ENCODE measurements around the gene CACNB2. TPM values are rescaled to one million over a fixed set of nuclear protein-coding genes. Genes with fewer than 3 reads are reported as not detected.

Gene CACNB2
- total and polyA plus RNA-seq, 4 donors: 0.38 to 3.1 (median 0.83) TPM

- Histone ChIP-seq H3K4me1 (ENCODE audit: control insufficient read depth in 4 of 4, insufficient read depth in 4 of 4, low read length in 3 of 4) (no peaks in the 10 kb centered on the region), H3K36me3 (ENCODE audit: control insufficient read depth in 4 of 4, insufficient read depth in 3 of 4, low read depth in 1 of 4, low read length in 3 of 4) (peaks cover 7 to 72% (median 65%) of the 10 kb centered on the region in 4 donors), H3K9me3 (ENCODE audit: control insufficient read depth in 4 of 4, low read length in 3 of 4) (no peaks in the 10 kb centered on the region), H3K4me3 (ENCODE audit: low read depth in 1 of 3, low read length in 3 of 3) (no peak overlapping the region), H3K9ac (ENCODE audit: low read depth in 1 of 2, low read length in 2 of 2) (no peak overlapping the region), H3K27me3 (ENCODE audit: control insufficient read depth in 4 of 4, insufficient read depth in 4 of 4, low read length in 3 of 4) (no peaks in the 10 kb centered on the region), H3K27ac (ENCODE audit: low read depth in 1 of 2, low read length in 2 of 2) (no peak overlapping the region)
- no peak for DNase-seq (ENCODE audit: low spot score)
- TF ChIP-seq REST (IDR thresholded peaks at IDR 0.05) (no peak), GABPA (IDR thresholded peaks at IDR 0.05 in 1 of 2, conservative IDR thresholded peaks at IDR 0.05 in 1 of 2) (no peak), RXRA (IDR thresholded peaks at IDR 0.05) (no peak), NR2F2 (IDR thresholded peaks at IDR 0.05) (no peak), HNF4A (conservative IDR thresholded peaks at IDR 0.05) (no peak), JUND (IDR thresholded peaks at IDR 0.05) (no peak)
- TF ChIP-seq, protein P1, sequence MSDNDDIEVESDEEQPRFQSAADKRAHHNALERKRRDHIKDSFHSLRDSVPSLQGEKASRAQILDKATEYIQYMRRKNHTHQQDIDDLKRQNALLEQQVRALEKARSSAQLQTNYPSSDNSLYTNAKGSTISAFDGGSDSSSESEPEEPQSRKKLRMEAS (IDR thresholded peaks at IDR 0.05): no peak
- TF ChIP-seq, protein P2, sequence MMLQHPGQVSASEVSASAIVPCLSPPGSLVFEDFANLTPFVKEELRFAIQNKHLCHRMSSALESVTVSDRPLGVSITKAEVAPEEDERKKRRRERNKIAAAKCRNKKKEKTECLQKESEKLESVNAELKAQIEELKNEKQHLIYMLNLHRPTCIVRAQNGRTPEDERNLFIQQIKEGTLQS (IDR thresholded peaks at IDR 0.05): no peak
- 98% methylated on average over 2 of the region's 2 CpGs for WGBS
Observed at GRCh38 chr10:18549105-18549504, 408.9 kb downstream of the CACNB2 start.

GRCh38 chr10:18551473-18551872 lies 411.2 kb downstream of the CACNB2 start:
- WGBS: 97% methylated on average over 2 of the region's 2 CpGs

More at GRCh38 chr10:18551473-18551872, 411.2 kb downstream of the CACNB2 start:
- no peak overlapping the region for H3K4me3 ChIP-seq (ENCODE audit: low read depth in 1 of 3, low read length in 3 of 3)
- DNase-seq (ENCODE audit: low spot score): no peak
- H3K4me1 ChIP-seq (ENCODE audit: control insufficient read depth in 4 of 4, insufficient read depth in 4 of 4, low read length in 3 of 4): no peaks in the 10 kb centered on the region
- H3K27ac ChIP-seq (ENCODE audit: low read depth in 1 of 2, low read length in 2 of 2): no peak overlapping the region
- no peak overlapping the region for H3K9ac ChIP-seq (ENCODE audit: low read depth in 1 of 2, low read length in 2 of 2)
- H3K9me3 ChIP-seq (ENCODE audit: control insufficient read depth in 4 of 4, low read length in 3 of 4): peaks cover 0 to 1% (median 0%) of the 10 kb centered on the region in 4 donors
- no peaks in the 10 kb centered on the region for H3K27me3 ChIP-seq (ENCODE audit: control insufficient read depth in 4 of 4, insufficient read depth in 4 of 4, low read length in 3 of 4)
- TF ChIP-seq, protein P1 (IDR thresholded peaks at IDR 0.05): no peak
- TF ChIP-seq, protein P2 (IDR thresholded peaks at IDR 0.05): no peak
- no peak for TF ChIP-seq GABPA (IDR thresholded peaks at IDR 0.05 in 1 of 2, conservative IDR thresholded peaks at IDR 0.05 in 1 of 2)
- TF ChIP-seq, protein P3, sequence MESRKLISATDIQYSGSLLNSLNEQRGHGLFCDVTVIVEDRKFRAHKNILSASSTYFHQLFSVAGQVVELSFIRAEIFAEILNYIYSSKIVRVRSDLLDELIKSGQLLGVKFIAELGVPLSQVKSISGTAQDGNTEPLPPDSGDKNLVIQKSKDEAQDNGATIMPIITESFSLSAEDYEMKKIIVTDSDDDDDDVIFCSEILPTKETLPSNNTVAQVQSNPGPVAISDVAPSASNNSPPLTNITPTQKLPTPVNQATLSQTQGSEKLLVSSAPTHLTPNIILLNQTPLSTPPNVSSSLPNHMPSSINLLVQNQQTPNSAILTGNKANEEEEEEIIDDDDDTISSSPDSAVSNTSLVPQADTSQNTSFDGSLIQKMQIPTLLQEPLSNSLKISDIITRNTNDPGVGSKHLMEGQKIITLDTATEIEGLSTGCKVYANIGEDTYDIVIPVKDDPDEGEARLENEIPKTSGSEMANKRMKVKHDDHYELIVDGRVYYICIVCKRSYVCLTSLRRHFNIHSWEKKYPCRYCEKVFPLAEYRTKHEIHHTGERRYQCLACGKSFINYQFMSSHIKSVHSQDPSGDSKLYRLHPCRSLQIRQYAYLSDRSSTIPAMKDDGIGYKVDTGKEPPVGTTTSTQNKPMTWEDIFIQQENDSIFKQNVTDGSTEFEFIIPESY (IDR thresholded peaks at IDR 0.05): no peak
- no peak for TF ChIP-seq REST (IDR thresholded peaks at IDR 0.05)
- TF ChIP-seq NR2F2 (IDR thresholded peaks at IDR 0.05): no peak
- no peak for TF ChIP-seq FOXA1 (IDR thresholded peaks at IDR 0.05)
- no peak for TF ChIP-seq HNF4G (IDR thresholded peaks at IDR 0.05)
- no peak for TF ChIP-seq JUND (IDR thresholded peaks at IDR 0.05)
- TF ChIP-seq CTCF (IDR thresholded peaks at IDR 0.05; ENCODE audit: low read depth, low read length, missing input control): no peak
- peaks cover 1 to 77% (median 70%) of the 10 kb centered on the region in 4 donors for H3K36me3 ChIP-seq (ENCODE audit: control insufficient read depth in 4 of 4, insufficient read depth in 3 of 4, low read depth in 1 of 4, low read length in 3 of 4)

Measured in liver (tissue), 9 donors.